HuH-7.5 (cell line): ENCODE data around the gene CCL16.
"Not testable (repeated sequence)": the region's sequence is repeated elsewhere in the genome, so short reads cannot be mapped to it uniquely, and the experiment has no call there.

Experiments used
- DNase-seq: peaks from one replicate; pipeline ENCODE4 v3.0.0; 2011; ENCODE audit warnings: low spot score

Gene CCL16

DNA sequence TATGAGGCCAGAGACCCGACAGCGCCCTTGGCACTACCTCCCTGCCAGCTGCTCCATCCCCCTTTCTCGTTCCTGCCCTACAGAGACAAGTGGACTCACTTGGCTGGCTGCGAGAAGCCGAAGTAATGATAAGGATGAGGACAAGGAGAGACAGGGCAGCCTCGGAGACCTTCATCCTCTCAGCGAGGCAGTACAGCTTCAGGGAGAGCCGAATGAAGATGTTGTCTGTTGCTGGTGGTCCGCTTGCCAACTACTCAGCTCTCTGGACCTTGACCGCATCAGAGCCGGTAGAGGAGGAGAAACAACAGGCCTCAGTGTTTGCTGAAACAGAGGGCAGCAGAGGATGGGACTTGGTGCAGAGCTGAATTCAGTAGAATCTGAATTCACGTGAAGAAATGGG, at the start of gene CCL16:
CCL16 (minus strand) TSS at position 252 of the 400 bp plus-strand sequence; CDS start at position 175, 77 bp downstream.
- DNase-seq = no peak

- no peak for DNase-seq
Observed at GRCh38 chr17:36030956-36031355, 49.7 kb upstream of the CCL16 start.

DNA sequence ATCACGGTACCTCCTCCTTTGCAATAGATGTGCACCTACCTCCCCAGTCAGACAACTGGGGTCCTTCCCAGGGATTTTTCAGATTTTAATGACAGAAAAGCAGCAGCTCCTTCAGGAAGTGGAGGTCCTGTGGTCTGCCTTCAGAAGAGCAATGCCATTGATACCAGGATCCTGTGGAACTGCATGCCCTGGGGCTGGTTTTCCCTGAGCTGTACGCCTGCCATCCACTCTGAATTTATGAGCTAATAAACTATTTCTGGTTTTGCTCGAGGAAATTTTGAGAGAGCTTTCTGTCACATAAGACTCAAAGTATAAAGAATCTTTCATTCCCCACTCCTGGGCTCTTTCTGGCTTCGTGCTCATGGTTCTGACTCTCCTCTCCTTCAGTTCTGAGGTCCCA, 46.5 kb upstream of the CCL16 start:
- no peak for DNase-seq

DNA sequence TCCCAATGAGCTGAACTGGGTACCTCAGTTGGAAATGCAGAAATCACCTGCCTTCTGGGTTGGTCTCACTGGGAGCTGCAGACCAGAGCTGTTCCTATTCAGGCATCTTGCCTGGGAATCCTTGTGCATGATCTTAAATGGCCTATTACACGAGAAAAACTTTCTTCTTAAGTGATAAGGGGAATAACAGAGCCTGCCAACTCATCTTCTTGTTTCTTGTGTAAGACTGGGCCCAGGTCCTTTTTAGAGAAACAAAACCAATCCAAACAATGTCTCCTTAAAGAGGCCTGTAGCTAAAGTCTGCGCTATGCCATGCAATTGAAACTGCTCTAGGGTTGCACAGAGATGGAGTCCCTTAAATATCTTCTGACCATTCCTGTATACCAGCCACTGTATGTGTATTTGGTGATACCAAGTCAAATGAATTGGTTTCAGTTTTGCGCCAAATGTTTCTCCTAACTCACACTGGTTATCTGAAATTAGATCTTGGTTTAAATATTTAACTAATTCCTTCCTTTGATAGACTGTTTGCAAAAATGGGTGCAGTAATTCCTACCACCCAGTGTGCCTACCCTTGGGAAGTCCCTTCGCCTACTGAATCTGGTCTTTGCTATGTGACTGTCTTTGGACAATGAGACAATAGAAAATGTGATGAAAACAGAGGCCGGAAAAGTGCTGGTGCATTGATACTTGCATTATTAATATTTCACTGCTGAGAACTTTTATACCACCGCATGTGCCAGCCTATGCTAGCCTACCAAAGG, 43.0 kb upstream of the CCL16 start:
- DNase-seq = no peak

- no peak for DNase-seq
Observed at GRCh38 chr17:36019423-36019822, 38.1 kb upstream of the CCL16 start.

DNA sequence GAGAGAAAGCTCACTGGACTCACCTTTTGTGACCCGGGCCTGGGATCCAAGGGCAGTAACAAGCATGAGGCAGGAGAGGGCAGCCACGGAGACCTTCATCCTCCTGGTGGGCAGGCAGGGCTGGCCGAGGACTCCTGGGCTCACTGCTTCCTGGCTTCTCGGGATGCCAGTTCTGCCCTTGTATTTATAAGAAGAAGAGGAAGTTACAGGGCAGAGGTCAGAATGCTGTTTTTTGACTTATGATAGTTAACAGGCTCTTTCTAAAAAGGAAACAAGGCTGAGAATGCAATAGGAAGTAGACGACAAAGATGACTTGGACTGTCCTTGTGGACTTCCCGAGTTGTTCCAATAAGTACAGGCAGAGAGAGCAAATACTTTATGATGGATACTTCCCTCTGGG, 36.5 kb upstream of the CCL16 start, which contains the start of gene CCL23:
CCL23 (minus strand) TSS at position 174 of the 400 bp plus-strand sequence; CDS start at position 99, 75 bp downstream.
- no peak for DNase-seq

DNA sequence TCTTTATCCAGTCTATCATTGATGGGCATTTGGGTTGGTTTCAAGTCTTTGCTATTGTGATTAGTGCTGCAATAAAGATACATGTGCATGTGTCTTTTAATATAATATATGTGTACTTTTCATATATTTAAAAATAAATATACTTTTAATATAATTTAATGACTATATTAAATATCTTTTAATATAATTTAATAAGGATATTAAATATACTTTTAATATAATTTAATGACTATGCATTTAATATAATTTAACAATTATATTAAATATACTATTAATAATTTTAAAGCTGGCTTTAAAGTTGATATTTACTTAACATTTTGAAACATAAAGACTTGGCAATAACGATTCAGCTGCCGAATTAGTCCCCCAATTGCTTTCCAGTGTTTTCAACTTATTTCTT, 35.3 kb upstream of the CCL16 start:
- no peak for DNase-seq

- not testable (repeated sequence) for DNase-seq
Observed at GRCh38 chr17:36015895-36016294, 34.6 kb upstream of the CCL16 start.

DNA sequence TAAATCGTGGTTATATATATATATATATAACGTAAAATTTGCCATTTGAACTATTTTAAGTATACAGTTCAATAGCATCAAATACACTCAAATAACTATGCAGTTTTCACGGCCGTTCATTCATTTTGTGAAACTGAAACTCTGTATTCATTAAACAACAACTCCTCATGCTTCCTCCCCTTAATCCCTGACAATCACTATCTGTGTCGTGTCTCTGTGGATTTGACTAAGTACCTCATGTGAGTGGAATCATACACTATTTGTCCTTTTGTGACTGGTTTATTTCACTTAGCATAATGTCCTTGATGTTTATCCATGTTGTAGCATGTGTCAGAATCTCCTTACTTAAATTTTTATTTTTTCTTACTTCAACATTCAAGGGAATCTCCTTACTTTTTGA, 33.6 kb upstream of the CCL16 start:
- no peak for DNase-seq

DNA sequence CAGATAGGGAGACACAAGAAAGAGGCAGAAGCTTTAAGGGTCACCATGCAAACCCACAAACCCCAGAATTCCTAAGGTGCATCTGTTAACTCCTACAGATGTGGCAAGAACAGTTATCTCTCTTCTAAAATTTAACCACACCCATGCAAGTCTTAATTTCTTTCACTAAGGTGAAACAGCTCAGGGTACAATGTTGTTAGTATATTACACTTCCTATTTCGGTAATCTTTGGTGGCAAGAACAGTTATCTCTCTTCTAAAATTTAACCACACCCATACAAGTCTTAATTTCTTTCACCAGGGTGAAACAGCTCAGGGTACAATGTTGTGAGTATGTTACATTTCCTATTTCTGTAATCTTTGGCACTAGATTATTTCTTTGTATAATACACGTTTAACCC, 29.9 kb upstream of the CCL16 start:
- DNase-seq = no peak

DNA sequence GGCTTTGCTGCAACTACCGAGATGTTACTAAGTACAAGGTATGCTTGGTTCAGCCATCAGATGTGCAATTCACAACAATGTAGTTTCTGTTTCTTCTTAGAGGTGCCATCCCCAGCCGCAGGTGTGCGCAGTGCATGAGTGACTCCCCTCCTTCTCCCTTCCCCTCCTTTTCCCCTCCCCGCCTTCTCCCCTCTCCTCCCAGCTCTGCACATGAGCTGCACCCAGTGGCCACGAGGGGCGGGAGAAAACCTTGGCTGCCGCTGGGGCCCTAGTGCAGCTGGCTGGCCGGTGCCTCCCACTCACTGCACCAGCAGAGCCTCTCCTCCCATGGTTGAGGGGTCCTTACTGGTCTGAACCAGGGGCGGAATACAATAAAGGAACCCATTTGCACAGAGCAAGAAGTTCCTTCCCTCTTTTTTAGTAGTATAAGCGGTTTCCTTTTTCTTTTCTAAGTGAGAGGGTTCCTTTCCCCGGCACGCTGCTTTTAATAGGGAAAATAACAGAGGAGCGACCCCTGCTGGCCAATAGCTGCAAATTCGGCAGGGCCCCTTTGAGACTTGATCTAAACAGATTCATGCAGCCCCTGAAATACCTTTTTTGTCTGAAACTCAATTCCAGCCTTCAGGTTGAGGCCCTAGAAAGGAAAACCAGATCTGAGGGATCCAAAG, 27.8 kb upstream of the CCL16 start:
- DNase-seq = no peak

DNA sequence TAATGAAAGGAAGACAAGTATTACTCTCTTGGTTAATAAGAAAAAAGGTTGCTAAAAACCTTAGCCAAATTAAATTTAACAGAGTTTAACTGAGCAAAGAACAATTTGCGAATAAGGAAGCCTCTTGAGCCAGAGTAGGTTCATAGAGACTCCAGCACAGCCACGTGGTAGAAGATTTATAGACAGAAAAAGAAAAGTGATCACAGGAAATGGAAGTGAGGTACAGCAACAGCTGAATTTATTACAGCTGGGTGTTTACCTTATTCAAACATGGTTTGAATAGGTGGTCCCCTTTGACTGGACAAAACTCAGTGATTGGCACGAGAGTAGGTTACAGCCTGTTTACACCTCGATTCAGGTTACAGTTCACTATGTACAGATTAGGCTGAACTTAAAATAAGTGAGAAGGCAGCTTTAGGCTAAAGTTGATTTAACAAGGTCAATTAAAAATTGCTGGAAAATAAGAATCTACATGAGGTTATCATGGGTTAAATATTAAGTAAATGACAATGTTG, 23.4 kb upstream of the CCL16 start:
- DNase-seq = no peak

- no peak for DNase-seq
Observed at GRCh38 chr17:36002631-36003030, 21.3 kb upstream of the CCL16 start.

GRCh38 chr17:36001862-36002603, 20.7 kb upstream of the CCL16 start:
- DNase-seq = no peak

DNA sequence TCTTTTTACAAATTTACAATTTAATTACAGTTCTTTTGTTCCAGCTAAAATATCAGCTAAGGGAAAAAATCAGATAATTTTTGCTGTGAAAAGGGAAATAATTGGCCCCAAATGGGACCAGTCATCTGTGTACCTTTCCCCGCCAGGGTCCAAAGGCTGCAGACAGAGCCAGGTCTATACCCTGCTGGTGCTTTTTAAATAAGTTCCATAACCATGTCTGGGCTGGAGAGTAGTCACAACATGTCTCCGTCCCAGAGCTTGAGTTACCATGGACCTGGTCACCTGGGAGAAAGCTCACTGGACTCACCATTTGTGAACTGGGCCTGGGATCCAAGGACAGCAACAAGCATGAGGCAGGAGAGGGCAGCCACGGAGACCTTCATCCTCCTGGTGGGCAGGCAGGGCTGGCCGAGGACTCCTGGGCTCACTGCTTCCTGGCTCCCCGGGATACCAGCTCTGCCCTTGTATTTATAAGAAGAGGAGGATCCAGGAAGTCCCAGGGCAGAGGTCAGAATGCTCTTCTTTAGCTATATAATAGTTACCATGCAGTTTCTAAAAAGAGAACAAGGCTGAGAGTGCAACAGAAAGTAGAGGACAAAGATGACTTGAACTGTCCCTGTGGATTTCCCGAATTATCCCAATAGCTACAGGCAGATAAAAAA, 19.9 kb upstream of the CCL16 start, which contains the start of gene CCL15:
CCL15 (minus strand) TSS at position 444 of the 662 bp plus-strand sequence; CDS start at position 383, 61 bp downstream.
- peak; percentile 8 for DNase-seq

DNA sequence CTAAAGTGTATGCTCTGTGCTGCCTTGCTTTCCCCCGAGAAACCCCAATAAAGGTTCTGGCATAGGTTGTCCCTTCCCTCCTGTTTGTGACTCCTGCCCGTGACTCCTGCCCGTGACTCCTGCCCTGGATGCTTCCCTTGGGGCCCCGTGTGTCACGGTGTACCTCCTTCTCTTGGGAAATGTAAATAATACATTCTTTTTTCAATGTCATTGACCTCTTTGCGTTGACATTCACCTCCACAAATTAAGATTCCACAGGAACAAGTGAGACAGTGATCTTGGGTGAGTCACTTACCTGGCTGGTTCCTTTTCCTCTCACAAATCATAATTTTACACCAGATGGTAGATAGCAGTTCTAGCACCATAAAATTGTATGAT, 19.4 kb upstream of the CCL16 start:
- peak; percentile 11 for DNase-seq

DNA sequence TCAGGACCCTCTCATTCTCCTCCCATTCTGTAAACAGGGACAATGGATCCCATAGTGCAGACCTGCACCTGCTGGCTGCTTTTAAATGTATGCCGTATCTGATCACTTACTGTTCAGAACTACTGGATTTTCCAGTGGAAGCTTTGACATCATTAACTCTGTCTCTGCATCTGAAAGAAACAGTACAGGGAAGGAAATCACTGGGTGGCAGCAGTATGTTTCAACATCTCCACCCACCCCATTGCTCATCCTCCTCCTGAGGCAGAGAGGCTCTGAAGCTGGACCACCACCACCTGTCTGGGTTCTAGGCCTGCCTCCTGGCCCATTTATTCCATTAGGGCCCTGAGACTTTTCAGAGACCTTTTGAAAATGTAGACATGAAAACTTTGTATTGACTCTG, 17.5 kb upstream of the CCL16 start:
- DNase-seq = no peak

GRCh38 chr17:35998018-35998545, 16.8 kb upstream of the CCL16 start:
- no peak for DNase-seq

DNA sequence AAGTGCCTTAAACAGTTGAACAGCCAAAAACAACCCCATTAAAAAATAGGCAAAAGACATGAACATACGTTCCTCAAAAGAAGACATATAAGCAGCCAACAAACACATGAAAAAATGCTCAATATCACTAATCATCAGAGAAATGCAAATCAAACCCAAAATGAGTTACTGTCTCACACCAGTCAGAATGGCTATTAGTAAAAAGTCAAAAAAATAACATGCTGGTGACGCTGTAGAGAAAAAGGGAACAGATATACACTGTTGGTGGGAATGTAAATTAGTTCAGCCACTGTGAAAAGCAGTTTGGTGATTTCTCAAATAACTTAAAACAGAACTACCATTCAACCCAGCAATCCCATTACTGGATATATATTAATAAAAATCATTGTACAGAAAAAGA, 14.0 kb upstream of the CCL16 start:
- DNase-seq = not testable (repeated sequence)

DNA sequence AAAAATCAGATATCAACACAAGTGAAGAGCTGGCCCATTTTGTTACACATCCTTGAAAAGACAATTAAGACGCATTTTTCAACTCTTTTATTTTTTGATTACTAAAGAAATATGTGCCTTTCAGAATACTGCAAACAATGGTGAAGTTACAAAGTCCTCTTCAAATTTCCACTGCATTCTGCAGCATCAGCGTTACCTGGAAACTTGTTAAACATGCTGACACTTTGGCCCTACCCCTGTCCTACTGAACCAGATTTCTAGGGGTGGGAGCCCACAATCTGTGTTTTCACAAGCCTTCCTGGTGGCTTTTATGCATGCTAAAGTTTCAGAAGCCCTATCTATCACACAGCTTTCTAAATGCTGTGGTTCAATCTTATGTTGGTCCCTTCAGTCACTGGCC, 9.8 kb upstream of the CCL16 start:
- no peak for DNase-seq

DNA sequence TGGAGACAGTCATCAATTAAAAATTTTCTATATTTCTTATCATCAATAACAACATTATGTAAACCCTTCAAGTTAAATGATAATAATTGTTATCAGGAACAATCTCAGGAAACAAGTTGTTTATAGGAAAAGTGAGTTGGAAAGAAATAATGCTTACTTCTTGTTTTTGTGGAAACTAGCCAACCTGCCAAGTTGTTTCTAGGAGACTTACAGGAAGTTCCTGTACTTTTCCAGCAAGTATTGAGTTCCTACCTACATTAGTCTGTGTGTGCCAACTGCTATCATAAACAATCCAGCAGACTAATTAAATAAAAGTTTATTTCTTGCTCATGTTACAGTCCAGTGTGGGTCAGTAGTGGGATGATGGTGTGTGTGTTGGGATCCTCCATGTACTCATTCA, 6.9 kb upstream of the CCL16 start:
- DNase-seq = no peak

DNA sequence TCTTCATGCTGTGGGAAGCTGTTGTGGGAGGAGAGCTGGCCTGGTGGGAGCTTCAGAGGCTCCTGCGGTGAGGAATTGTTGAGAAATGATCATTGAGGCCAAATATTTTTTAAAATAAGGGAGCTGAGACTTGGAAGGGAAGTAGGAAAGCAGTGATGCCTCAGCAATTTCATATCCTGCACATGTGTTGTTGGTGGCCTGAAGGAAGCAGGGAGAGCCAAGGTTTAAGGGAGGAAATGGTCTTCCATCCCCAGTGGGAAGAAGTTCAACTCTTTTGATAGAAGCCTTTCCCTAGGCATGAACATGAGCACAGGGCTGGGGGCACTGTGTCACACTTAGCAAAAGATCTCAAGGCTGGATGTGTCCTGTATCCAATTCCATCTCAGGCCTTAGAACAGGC, 5.3 kb upstream of the CCL16 start, which contains the start of gene CCL14:
CCL14 (minus strand) TSS at position 87 of the 400 bp plus-strand sequence; CDS start at position 7, 80 bp downstream.
- DNase-seq = no peak
